Measurements from ENCODE around the gene PDCD1LG2. TPM values are rescaled to one million over a fixed set of nuclear protein-coding genes. Genes with fewer than 3 reads are reported as not detected.

The PDCD1LG2 gene
- total RNA-seq, 1 experiment from 2014 or later, result not detected

DNA sequence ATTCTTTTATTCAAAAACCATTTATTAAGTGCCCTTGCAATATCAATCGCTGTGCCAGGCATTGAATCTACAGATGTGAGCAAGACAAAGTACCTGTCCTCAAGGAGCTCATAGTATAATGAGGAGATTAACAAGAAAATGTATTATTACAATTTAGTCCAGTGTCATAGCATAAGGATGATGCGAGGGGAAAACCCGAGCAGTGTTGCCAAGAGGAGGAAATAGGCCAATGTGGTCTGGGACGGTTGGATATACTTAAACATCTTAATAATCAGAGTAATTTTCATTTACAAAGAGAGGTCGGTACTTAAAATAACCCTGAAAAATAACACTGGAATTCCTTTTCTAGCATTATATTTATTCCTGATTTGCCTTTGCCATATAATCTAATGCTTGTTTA lies 41.5 kb upstream of the PDCD1LG2 start:
- no peak for DNase-seq
- Histone ChIP-seq H3K4me1 (ENCODE audit: insufficient read depth, low read length) (no peaks in the 10 kb centered on the region), H3K23me2 (ENCODE audit: insufficient read length, low read depth, low read length, poor library complexity, severe bottlenecking) (no peaks in the 10 kb centered on the region), H3K14ac (ENCODE audit: insufficient read depth, low read length) (no peak overlapping the region), H3K9ac (ENCODE audit: extremely low read depth, insufficient read length, low read length) (no peak overlapping the region), H2BK12ac (ENCODE audit: insufficient read length, low read depth, low read length) (no peak overlapping the region), H3K27ac (ENCODE audit: insufficient read length, low read depth, low read length) (no peak overlapping the region), H3K23ac (ENCODE audit: insufficient read length, low read depth, low read length) (no peak overlapping the region), H2AFZ (ENCODE audit: low read length) (no peak overlapping the region), H4K8ac (replicated peaks; ENCODE audit: insufficient read length, low read depth, low read length) (no peak overlapping the region), H2BK120ac (ENCODE audit: low read depth, low read length, poor library complexity, severe bottlenecking) (no peak overlapping the region), H4K20me1 (ENCODE audit: control insufficient read depth, insufficient read depth, insufficient read length) (no peaks in the 10 kb centered on the region), H4K91ac (ENCODE audit: insufficient read length, low read depth, low read length) (no peak overlapping the region), H3K27me3 (ENCODE audit: insufficient read depth, low read length) (no peaks in the 10 kb centered on the region), H3K18ac (ENCODE audit: insufficient read length, low read depth, low read length) (no peak overlapping the region), H2BK20ac (ENCODE audit: low read depth, low read length, poor library complexity, severe bottlenecking) (no peak overlapping the region), H4K5ac (ENCODE audit: insufficient read length, low read depth, low read length) (no peak overlapping the region), H2AK5ac (ENCODE audit: insufficient read length, low read length) (no peak overlapping the region), H3K79me2 (ENCODE audit: insufficient read depth, low read length) (no peaks in the 10 kb centered on the region), H3T11ph (ENCODE audit: low read length) (no peak overlapping the region), H2BK15ac (ENCODE audit: low read depth, low read length) (no peak overlapping the region), H3K4ac (ENCODE audit: low read depth, low read length) (no peak overlapping the region), H3K79me1 (ENCODE audit: insufficient read depth, low read depth, low read length, poor library complexity, severe bottlenecking) (no peaks in the 10 kb centered on the region), H3K56ac (ENCODE audit: insufficient read length, low read depth, low read length) (no peak overlapping the region), H2BK5ac (ENCODE audit: insufficient read length, low read length) (no peak overlapping the region), H3K4me2 (ENCODE audit: insufficient read depth, insufficient read length, low read length) (no peak overlapping the region), H3K9me3 (ENCODE audit: control insufficient read depth, low read depth, low read length) (no peaks in the 10 kb centered on the region)
- WGBS (ENCODE audit: extremely low coverage, insufficient read length, low lambda C conversion rate), result no CpG with 5 or more reads among the region's 5 CpGs
- Mint-ChIP-seq H3K27me3 (ENCODE audit: low read depth) (peaks cover 5% of the 10 kb centered on the region), H3K4me3 (no peak overlapping the region), H3K36me3 (ENCODE audit: insufficient read depth in 1 of 3, low read depth in 3 of 3) (no peaks in the 10 kb centered on the region), H3K4me1 (peaks cover 5 to 6% of the 10 kb centered on the region in 2 experiments), H3K27ac (no peak overlapping the region), H3K9me3 (no peaks in the 10 kb centered on the region)
- no peak for TF ChIP-seq CTCF (conservative IDR thresholded peaks at IDR 0.05)
